ENCODE measurements around the gene RALGDS. TPM values are rescaled to one million over a fixed set of nuclear protein-coding genes. Genes with fewer than 3 reads are reported as not detected.
"Not testable (repeated sequence)": the region's sequence is repeated elsewhere in the genome, so short reads cannot be mapped to it uniquely, and the experiment has no call there.

The RALGDS gene
- total RNA-seq, 1 donor, result 59.0 TPM

DNA sequence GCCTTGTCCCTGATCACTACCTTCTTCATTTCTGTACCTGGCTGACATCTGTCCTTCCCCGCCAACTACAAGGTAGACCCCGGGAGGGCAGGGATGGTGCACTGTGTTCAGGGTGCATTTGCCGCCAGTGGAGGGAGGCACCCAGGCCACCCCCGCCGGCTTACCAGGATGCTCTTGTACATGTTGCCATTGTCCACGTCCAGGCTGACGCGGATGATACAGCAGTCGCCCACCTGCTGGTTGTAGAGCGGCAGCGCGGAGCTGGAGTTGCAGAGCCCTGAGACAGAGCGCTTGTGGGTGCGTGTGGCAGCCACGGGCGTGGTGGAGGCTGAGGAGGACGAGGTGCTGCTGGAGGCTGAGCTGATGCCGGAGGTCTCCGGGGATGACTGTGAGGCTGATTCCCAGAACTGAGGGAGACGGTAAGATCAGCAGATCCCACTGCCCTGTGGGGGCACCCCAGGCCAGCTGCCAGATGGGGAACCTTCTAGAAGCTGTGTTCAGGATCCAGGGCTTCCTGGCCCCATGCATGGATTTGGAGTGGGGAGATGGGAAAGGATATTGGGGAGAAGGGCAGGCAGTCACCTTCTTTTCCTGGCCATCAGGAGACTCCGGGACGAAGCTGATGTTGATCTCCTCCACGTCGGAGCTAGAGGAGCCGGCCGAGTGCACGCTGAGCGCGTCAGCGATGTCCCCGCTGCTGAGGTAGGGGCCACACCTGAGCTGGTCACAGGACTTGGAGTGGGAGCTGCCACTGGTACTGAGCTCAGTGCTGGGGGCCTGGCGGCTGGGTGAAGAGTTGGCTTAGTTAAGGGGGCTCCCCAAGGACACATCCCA, 19.5 kb downstream of the RALGDS start:
- no peaks in the 10 kb centered on the region for H3K27me3 ChIP-seq (ENCODE audit: insufficient read depth, low read length)
- H3K4me1 ChIP-seq (ENCODE audit: insufficient read depth, low read length), result no peaks in the 10 kb centered on the region
- H3K9me3 ChIP-seq (ENCODE audit: low read depth, low read length), result no peaks in the 10 kb centered on the region
- H3K4me3 ChIP-seq (ENCODE audit: low read length), result no peak overlapping the region

DNA sequence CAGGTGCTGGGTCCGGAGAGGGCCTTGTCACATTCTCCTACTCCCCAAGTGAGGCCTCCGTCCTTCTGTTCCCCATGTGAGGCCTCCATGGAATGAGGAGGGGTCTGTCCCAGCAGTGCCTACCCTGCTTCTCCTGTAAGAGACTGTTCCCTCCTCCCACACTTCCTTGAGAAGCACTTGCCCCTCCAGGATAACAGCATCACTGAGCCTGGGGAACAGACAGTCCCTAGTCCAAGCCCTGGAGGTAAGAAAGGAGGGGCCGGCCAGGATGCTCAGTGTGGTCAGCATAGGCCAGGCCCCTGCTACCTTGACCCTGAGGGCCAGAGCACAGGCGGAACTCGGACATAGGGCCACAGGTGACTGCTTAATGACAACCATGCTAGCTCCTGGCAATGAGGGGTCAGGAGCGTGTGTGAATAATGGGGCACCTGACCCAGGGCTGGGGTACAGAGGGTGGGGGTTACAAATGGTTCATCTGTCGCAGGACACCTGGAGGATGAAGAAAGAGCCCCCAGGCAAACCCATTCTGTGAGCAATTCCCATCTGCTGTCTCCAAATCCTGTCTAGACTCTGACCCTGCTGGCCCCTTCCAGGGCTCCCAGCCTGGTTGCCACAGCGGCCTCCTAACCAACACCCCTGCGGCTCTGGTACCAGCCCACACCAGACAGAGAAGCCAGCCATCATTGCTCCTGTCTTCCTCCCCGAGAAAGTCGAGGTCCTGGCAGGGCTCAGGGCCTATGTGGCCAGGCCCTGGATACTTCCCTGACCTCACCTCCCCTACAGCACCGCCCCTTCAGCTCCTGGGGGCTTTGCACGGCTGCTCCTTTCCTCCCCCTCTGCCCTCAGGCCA, 20.3 kb downstream of the RALGDS start:
- Histone ChIP-seq H3K27me3 (ENCODE audit: insufficient read depth, low read length) (no peaks in the 10 kb centered on the region), H3K4me1 (ENCODE audit: insufficient read depth, low read length) (no peaks in the 10 kb centered on the region), H3K9me3 (ENCODE audit: low read depth, low read length) (peaks cover 6% of the 10 kb centered on the region), H3K4me3 (ENCODE audit: low read length) (no peak overlapping the region)

DNA sequence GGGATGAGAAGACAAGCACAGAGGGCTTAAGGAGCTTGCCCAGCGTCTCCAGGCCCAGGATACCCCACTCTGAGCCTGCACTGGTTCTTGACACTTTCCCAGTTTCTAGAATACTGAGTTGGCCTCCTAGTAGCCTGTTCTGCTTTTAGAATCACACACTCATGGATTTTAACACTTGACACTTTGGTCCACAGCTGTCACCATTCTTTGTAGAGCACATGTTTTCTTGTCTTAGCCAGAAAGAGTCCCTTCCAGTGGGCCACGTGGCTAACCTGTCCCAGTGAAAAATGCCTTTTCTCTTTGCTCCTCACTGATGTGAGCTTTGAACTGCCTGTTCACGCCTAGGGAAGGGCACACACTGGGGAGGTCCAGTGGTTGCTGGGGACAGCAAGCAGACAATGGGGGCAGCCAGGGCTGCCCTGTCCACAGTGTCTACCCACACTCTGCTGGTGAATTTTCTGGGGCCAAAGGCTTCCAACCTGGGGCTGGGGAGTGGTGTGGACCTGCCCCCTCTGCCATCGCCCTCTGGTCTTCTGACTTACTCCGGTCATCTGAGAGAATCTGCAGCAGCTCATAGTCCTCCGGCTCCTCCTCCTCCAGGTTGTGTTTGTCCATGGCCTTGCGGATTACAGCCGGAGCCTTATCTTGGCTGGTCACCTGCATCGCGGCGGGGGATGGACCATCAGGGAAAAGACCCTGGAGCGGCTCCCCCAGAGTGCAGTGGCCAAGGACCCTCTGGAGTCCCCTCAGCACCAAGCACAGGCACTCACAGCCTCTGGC, 21.1 kb downstream of the RALGDS start:
- H3K4me3 ChIP-seq (ENCODE audit: low read length), result no peak overlapping the region
- peaks cover 7% of the 10 kb centered on the region for H3K9me3 ChIP-seq (ENCODE audit: low read depth, low read length)
- H3K27me3 ChIP-seq (ENCODE audit: insufficient read depth, low read length), result no peaks in the 10 kb centered on the region

DNA sequence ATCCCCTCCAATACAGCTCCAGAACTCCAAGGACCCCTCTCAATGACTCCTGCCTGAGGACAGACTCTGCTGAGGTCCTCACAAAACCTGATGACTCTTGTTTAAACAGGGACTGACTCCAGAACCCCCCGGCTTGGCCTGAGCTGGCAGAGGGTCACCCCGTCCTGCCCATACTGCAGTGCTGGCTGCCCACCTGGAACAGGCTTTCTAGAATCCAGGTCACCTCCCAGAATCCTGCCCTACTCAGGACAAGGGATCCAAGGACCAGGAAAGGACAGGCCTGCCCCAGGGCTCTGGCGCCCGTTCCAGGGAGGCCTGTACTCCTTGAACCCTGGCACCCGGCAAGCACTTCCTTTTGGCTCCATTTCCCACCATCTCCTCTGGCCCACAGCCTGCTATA, 22.2 kb downstream of the RALGDS start:
- Histone ChIP-seq H3K9me3 (ENCODE audit: low read depth, low read length) (peaks cover 7% of the 10 kb centered on the region), H3K4me1 (ENCODE audit: insufficient read depth, low read length) (no peaks in the 10 kb centered on the region), H3K27me3 (ENCODE audit: insufficient read depth, low read length) (no peaks in the 10 kb centered on the region), H3K4me3 (ENCODE audit: low read length) (no peak overlapping the region)

More for the DNA sequence above, 21.1 kb downstream of the RALGDS start:
- no peaks in the 10 kb centered on the region for H3K4me1 ChIP-seq (ENCODE audit: insufficient read depth, low read length)

DNA sequence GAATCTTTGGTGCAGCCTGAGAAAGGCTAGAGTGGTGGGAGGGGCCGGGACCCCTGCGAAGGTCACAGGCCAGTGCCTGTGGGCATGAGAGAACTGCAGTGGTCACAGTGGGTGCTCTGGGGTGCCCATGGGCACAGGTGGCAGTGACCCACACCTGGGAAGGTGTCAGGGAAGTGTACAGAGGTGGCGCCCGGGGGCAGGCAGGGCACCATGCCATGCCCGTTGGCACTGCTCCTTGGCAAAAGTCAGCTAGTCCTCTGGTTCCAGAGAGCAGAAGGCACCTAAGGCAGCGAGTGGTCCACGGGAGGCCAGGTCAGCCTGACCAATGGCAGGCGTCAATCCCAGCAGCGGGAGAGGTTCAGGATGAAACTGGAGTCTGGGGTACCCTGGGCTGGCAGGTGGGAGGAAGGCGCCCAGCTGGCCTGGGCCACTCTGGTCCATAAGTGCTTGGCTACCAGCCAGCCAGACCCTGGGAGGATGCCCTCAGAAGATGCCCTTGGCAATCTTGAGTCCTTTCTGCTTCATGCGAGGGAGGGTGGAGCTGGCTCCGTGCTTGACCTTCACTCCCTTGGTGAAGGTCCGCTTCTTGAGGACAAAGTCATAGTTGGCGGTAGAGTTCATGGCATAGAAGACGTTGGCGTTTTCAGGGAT, 22.8 kb downstream of the RALGDS start:
- Histone ChIP-seq H3K27me3 (ENCODE audit: insufficient read depth, low read length) (no peaks in the 10 kb centered on the region), H3K4me1 (ENCODE audit: insufficient read depth, low read length) (no peaks in the 10 kb centered on the region)

DNA sequence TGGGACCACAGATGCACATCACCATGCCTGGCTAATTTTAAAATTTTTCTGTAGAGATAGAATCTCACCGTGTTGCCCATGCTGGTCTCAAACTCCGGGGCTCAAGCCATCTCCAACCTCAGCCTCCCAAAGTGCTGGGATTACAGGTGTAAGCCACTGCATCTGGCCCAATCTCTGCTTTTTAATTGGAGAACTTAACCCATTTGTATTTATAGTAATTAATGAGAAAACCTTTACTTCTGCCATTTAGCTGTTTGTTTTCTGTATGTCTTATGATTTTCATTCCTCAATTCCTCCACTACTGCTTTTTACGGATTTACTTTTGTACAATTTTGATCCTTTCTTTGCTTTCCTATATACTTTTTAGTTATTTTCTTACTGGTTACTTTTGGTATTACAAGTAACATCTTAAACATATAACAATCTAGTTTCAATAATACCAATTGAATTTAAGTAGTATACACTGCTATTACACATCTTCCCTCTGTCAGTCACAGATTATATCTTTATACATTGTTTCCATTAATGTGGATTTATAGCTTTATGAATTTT, 26.1 kb downstream of the RALGDS start:
- Histone ChIP-seq H3K4me1 (ENCODE audit: insufficient read depth, low read length) (no peaks in the 10 kb centered on the region), H3K9me3 (ENCODE audit: low read depth, low read length) (peaks cover 7% of the 10 kb centered on the region), H3K27me3 (ENCODE audit: insufficient read depth, low read length) (no peaks in the 10 kb centered on the region), H3K4me3 (ENCODE audit: low read length) (no peak overlapping the region)

More for the DNA sequence above, 22.8 kb downstream of the RALGDS start:
- Histone ChIP-seq H3K9me3 (ENCODE audit: low read depth, low read length) (peaks cover 7% of the 10 kb centered on the region), H3K4me3 (ENCODE audit: low read length) (no peak overlapping the region)

DNA sequence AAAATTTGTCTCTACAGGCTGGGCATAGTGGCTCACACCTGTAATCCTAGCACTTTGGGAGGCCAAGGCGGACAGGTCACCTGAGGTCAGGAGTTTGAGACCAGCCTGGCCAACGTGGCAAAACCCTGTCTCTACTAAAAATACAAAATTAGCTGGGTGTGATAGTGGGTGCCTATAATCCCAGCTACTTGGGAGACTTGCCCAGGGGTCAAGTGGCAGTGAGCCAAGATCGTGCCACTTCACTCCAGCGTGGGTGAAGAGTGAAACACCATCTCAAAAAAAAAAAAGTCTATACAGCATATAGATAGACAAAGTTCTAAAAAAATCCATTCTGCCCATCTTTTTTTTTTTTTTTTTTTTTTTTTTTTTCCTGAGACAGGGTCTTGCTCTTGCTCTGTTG, 26.7 kb downstream of the RALGDS start:
- not testable (repeated sequence) for H3K9me3 ChIP-seq (ENCODE audit: low read depth, low read length); H3K27me3 ChIP-seq (ENCODE audit: insufficient read depth, low read length); H3K4me1 ChIP-seq (ENCODE audit: insufficient read depth, low read length); H3K4me3 ChIP-seq (ENCODE audit: low read length)

DNA sequence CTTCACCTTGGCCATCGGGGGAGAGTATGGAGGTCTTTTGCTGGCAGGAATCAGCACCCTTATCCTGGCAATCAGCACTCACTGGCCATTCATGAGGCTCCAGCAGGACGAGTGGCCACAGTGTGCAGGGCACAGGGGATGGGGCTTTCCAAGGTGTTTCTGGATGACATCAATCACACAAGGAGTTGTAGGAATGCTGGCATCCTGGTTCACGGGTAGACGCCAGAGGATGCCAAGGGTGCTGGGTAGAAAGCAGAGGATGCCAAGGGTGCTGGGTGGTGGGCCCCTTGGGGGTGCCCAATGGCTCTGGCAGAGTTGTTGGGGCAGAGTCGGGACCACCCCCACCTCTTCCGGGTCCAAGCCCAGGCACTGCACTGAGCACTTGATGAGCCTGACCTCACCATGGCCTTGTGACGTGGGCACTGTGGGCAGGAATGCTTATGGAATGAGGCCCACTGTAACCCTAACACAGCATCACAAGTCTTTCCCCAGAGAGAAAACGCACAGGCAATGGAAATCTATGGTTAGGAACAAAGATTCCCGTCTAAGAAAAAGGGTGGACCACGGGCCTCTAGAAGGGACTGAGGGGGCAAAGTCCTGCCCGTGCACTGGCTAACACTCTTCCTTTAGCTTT, 30.2 kb downstream of the RALGDS start:
- no peaks in the 10 kb centered on the region for H3K4me1 ChIP-seq (ENCODE audit: insufficient read depth, low read length)
- H3K4me3 ChIP-seq (ENCODE audit: low read length), result no peak overlapping the region
- no peaks in the 10 kb centered on the region for H3K27me3 ChIP-seq (ENCODE audit: insufficient read depth, low read length)
- H3K9me3 ChIP-seq (ENCODE audit: low read depth, low read length), result peaks cover 3% of the 10 kb centered on the region

DNA sequence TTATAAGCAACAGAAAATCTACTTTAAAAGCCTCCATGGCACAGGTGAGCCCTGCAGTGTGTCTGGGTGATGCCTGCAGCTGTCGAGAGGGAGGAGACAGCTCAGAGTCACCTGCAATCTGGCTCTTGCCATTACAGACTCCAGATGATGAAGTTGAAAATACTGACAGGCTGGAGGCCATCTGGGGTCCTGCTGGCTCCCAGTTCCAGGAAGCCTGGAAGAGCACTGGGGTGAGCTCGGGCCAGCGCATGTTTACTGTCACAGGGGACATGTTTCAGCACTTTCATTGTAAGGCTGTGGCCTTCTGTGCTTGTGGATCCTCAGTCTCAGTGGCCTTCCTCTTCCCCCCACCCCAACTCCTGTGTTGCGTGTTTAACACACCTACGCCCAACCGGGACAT, 30.9 kb downstream of the RALGDS start:
- H3K9me3 ChIP-seq (ENCODE audit: low read depth, low read length), result no peaks in the 10 kb centered on the region
- H3K4me1 ChIP-seq (ENCODE audit: insufficient read depth, low read length), result no peaks in the 10 kb centered on the region
- H3K4me3 ChIP-seq (ENCODE audit: low read length), result no peak overlapping the region
- H3K27me3 ChIP-seq (ENCODE audit: insufficient read depth, low read length), result no peaks in the 10 kb centered on the region

DNA sequence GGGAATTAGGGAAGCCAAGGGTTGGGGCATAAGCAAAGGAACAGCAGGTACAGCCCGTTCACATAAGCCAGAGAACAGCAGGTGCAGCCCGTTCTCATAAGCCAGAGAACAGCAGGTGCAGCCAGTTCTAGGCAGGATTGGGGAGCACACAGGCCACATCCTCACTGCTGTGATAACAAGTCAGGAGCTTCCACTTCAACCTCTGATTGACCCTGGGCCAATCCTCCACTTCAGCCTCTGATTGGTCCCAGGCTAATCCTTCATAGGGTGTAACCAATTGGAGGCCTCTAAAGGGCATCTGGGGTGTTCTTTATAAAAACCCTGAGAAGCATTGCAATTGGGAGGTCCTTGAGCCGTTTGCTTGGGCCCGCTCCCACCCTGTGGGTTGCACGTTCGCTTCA, 31.8 kb downstream of the RALGDS start:
- Histone ChIP-seq H3K27me3 (ENCODE audit: insufficient read depth, low read length) (no peaks in the 10 kb centered on the region), H3K4me3 (ENCODE audit: low read length) (no peak overlapping the region), H3K4me1 (ENCODE audit: insufficient read depth, low read length) (no peaks in the 10 kb centered on the region), H3K9me3 (ENCODE audit: low read depth, low read length) (no peaks in the 10 kb centered on the region)

DNA sequence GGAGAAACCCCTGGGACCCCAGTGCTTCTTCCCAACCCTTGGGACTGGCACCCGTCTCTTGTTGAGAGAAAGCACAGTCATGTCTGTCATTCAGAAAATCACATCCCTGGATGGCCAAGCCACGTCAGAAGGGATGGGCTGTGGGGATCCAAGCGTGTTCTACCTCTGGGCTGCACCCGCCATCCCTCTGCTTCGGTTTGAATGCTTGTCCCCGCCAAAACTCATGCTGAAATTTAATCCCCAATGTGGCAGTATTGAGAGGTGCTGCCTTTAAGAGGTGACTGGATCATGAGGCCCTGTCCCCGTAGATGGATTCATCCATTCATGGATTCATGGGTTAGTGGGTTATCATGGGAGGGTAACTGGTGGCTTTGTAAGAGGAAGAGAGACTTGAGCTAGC, 32.3 kb downstream of the RALGDS start:
- no peaks in the 10 kb centered on the region for H3K9me3 ChIP-seq (ENCODE audit: low read depth, low read length)
- H3K4me1 ChIP-seq (ENCODE audit: insufficient read depth, low read length), result no peaks in the 10 kb centered on the region
- no peak overlapping the region for H3K4me3 ChIP-seq (ENCODE audit: low read length)
- H3K27me3 ChIP-seq (ENCODE audit: insufficient read depth, low read length), result no peaks in the 10 kb centered on the region

DNA sequence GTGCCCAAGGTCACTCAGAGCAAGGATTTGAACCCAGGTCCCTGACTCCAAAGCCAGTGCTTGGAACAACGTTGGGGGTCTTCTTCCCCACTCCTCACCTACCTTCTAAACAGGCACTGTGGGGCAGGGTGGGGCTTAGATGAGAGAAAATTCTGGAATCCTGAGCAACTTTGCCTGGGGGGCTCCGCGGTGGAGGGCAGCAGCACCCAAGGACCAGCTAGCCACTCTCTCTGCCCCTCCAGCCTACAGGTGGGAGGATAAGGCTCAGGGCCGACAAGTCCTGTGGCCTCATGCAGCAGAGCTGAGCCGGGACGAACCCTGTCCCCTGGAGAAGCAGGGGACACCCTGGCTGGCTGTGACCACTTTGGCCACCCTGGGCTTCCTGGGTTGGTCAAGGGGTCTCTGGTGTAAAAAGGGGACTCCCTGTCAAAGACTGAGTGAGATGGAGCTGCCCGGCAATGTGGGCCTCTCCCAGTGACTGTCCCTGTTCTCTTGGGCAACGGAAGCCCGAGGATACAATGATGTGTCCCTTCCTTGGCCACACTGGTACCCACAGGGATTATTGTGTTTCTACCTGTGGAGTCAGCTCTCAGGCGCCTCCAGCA, 32.8 kb downstream of the RALGDS start:
- no peaks in the 10 kb centered on the region for H3K9me3 ChIP-seq (ENCODE audit: low read depth, low read length)
- no peak overlapping the region for H3K4me3 ChIP-seq (ENCODE audit: low read length)
- H3K27me3 ChIP-seq (ENCODE audit: insufficient read depth, low read length), result no peaks in the 10 kb centered on the region
- H3K4me1 ChIP-seq (ENCODE audit: insufficient read depth, low read length), result no peaks in the 10 kb centered on the region

DNA sequence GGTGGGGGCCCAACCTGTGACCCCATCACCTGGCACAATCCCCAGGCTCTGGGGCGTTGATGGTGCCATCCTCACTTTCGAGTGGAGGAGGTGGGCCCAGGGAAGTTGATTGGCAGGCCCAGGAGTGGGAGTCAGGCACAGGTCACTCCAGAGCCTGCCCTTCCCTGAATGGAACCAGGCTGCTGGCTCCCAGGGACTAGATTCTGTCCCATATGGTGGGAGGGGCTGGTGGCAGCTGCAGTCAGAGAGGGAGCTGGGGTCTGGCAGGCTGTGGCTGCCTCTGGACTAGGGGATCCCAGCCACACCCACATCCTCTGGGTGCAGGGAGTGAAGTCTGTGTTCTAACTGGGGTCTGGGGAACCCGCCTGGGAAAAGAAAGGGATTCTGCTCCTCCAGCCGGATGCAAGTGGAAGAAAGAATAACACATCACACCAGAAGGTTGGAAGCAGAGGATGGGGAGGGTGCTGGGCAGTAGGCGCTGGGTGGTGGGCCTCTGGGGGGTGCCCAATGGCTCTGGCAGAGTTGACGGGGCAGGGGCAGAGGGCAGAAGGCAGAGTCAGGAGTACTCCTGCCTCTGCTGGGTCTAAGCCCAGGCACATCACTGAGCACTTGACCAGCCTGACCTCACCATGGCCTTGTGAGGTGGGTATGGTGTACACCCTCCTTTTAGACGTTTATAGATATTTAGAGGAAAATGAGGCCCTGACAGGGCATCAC, 33.5 kb downstream of the RALGDS start:
- H3K9me3 ChIP-seq (ENCODE audit: low read depth, low read length), result no peaks in the 10 kb centered on the region
- no peaks in the 10 kb centered on the region for H3K4me1 ChIP-seq (ENCODE audit: insufficient read depth, low read length)
- H3K4me3 ChIP-seq (ENCODE audit: low read length), result no peak overlapping the region
- no peaks in the 10 kb centered on the region for H3K27me3 ChIP-seq (ENCODE audit: insufficient read depth, low read length)

Data from mononuclear cell (primary cell).